Measurements from ENCODE around the gene BAK1. TPM values are rescaled to one million over a fixed set of nuclear protein-coding genes. Genes with fewer than 3 reads are reported as not detected.
"Not testable (repeated sequence)": the region's sequence is repeated elsewhere in the genome, so short reads cannot be mapped to it uniquely, and the experiment has no call there.

BAK1 gene
- total RNA-seq, 1 experiment from 2014 or later: 23.1 TPM

DNA sequence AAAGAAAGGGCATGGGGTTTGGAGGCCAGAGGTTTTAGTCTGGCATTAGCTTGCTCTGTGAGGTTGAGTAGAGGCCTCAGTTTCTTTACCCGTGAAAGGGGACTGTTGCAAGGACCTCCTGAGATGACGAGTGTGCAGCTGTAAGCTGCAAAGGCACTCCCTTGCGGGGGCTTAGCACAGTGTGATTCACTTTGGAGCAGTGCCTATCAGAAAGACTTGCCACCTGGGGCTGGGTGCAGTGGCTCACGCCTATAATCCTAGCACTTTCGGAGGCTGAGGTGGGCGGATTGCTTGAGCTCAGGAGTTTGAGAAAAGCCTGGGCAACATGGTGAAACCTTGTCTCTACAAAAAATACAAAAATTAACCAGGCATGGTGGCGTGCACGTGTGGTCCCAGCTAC, 7.5 kb upstream of the BAK1 start:
- DNase-seq (ENCODE audit: low spot score): peak; percentile 64

DNA sequence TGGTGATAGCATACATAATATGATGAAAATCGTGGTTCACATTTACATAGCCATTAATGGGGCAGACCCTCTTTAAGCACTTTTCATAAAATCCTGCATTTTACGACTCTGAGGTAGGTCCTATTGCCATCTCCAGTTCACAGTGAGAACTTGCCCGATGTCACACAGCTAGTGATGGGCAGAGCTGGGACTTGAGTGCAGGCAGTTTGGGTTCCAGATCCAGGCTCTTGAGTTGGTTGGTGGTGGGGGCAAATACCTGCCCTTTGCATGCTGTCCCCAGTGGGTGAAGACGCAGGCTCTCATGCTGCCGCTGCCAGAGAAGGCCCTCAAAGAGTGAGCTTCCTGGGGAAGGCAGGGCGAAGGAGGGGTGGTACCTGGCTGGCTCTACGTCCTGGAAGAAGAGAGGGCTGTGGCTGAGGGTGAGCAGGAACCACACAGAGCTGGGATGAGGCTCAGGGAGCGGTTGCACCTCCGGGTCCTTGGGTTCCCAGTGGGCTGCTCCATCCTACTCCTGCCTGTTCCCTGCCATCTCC, 6.1 kb upstream of the BAK1 start:
- DNase-seq (ENCODE audit: low spot score): no peak

- DNase-seq (ENCODE audit: low spot score): peak; percentile 73
These were observed 5.5 kb upstream of the BAK1 start for GRCh38 chr6:33585403-33586107.

GRCh38 chr6:33584700-33585402, 4.8 kb upstream of the BAK1 start:
- no peak for DNase-seq (ENCODE audit: low spot score)

DNA sequence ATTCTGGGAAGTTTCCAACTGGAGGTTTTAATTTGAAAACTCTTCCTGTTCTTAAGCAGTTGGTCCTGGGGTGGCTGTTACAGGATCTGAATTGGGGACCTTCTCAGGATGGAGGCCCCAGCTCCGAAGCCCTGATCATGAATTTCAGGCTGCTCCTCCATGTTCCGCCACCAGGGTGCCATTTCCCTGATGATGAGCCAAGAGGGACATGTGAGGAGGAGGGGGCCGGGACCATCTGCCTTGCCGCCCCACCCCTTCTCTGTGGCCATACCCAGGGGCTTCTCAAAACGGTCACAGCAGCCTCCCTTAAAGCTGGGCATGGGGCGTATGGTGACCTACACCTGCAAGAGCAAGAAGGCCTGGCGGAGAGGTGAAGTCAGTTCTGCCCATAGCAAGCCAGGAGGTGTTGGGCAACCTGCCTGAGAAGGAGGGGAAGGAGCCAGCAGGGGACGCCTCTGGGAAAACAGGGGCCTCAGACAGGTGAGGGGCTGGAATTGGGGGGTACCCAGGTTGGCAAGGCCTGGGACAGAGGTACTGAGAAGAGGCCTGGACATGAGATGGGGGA, 3.6 kb upstream of the BAK1 start:
- no peak for DNase-seq (ENCODE audit: low spot score)

DNA sequence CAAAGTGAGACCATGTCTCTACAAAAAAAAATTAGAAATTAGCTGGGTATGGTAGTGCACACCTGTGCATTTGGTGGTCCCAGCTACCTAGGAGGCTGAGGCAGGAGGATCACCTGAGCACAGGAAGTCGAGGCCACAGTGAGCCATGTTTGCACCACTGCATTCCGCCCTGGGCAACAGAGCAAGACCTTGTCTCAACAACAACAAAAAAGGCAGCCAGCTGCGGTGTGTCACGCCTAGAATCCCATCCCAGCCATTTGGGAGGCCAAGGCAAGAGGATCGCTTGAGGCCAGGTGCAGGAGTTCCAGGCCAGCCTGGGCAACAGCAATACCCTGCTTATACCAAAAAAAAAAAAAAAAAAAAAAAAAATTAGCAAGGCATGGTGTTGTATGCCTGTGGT, 1.1 kb upstream of the BAK1 start:
- no peak for DNase-seq (ENCODE audit: low spot score)

- DNase-seq (ENCODE audit: low spot score): no peak
These were observed 1.5 kb downstream of the BAK1 start for GRCh38 chr6:33578588-33579011.

DNA sequence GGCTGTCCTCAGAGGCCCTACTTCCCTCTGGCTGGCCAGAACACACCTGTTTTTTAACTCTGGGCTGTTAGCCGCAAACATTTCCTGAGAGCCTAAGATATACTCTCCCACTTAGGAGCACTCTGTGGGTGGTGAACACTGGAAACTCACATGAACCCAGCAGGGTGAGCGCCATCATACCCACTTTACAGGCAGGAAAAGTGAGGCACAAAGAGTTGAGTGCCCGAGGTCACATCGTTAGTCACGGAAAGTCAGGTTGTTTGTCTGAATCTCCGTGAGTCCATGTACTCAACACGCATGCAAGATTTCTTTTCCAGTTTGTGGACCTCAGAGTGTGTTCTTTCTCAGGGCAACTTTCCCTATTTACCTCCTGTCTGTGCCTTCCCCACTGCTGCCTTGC, 1.9 kb downstream of the BAK1 start:
- no peak for DNase-seq (ENCODE audit: low spot score)

DNA sequence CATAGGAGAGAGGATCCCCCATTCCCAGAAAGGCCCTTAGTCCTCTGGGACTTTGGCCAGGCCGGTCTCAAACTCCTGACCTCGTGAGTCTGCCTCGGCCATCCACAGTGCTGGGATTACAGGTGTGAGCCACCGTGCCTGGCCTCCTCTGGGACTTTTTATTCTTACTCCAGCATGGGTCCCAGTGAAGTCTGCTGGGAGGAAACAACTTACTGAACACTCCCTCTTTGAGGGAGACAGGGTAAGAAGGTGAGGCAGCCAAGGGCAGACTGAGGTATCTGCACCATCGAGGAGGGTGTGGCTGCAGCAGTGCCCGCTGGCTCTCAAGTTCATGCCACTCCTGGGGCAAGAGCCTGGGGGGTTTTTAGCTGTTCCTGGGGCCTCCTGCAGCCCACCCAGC, 2.4 kb downstream of the BAK1 start:
- DNase-seq (ENCODE audit: low spot score): no peak

GRCh38 chr6:33577106-33577535, 3.0 kb downstream of the BAK1 start:
- peak; percentile 33 for DNase-seq (ENCODE audit: low spot score)

GRCh38 chr6:33576668-33577067, 3.4 kb downstream of the BAK1 start:
- no peak for DNase-seq (ENCODE audit: low spot score)

DNA sequence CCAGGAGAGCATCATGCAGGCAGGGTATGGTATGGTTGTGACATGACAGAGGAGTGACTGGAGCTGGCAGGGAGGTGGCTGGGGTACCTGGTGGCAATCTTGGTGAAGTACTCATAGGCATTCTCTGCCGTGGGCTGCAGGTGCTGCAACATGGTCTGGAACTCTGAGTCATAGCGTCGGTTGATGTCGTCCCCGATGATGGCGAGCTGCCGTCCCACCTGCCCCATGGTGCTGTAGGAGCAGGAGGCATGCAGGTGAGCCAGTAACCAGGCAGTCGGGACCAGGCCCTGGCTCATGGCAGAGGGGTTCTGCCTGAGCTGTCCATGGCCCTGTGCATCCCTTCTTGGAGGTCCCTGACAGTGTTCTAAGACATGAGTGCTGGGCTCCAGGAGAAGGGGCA, 4.9 kb downstream of the BAK1 start:
- DNase-seq (ENCODE audit: low spot score): no peak

DNA sequence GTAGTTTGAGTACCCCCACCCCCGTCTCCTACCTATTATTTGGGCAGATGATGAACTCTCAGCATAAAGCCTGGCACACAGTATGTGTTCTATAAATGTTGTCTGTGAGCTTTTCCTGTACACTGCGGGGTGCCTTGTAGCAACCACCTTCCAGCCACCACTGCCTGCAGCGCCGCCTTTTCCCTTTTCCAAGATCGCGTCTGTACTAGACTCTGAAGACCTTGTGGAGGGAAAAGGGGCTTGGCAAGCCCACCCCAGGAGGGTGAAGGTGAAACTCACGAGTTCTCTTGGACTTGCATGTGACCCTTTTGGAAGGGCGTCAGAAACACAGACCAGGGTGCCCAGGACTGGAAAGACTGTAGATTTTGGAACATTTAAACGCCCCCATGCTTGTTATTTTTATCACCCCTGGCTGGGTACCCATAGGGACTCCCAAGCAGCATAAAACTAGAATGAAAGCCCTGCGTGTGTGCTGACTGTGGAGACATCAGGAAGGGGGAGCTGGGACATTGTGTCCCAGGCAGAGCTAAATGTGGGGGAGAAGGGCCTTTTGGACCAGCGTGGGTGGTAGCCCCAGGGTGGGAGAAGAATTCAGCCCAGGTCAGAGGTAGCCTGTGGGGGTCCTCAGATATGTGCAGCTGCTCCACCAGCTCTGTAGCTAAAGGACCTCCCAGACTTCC, 8.3 kb downstream of the BAK1 start:
- no peak for DNase-seq (ENCODE audit: low spot score)

GRCh38 chr6:33570806-33571636, 9.1 kb downstream of the BAK1 start:
- peak; percentile 52 for DNase-seq (ENCODE audit: low spot score)

GRCh38 chr6:33568826-33569570, 11.1 kb downstream of the BAK1 start:
- DNase-seq (ENCODE audit: low spot score): no peak

DNA sequence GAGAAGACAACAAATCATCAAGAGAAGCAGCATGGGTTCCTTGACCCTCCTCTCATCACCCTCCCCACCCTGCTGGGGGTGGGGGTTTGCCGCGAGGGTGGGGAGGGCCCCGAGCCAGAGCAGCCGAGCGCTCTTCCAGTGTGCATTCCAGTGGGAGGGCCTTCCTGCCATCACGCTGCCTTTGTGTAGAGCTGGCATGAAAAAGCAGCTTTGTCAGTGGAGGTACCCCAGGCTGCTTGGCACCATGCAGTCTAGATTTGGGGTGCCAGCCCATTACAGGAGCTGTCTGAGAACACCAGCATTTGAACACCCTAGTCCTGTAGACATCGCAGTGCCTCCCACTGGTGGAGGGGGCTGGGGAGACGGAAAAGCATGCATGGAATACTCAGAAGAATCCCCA, 12.2 kb downstream of the BAK1 start:
- DNase-seq (ENCODE audit: low spot score): no peak

- DNase-seq (ENCODE audit: low spot score): peak; percentile 24
These were observed 13.6 kb downstream of the BAK1 start for GRCh38 chr6:33566182-33567084.

DNA sequence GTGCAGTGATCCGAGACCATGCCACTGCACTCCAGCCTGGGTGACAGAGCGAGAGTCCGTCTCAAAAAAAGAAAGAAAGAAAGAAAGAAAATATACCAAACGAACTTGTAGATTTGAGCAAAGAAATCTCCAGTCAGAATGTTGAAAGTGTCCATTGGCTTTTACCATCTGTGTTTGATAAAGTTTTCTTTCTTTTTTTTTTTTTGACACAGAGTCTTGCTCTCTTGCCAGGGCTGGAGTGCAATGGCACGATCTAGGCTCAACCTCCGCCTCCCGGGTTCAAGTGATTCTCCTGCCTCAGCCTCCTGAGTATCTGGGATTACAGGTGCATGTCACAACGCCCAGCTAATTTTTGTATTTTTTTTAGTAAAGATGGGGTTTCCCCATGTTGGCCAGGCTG, 21.3 kb downstream of the BAK1 start:
- DNase-seq (ENCODE audit: low spot score): no peak

DNA sequence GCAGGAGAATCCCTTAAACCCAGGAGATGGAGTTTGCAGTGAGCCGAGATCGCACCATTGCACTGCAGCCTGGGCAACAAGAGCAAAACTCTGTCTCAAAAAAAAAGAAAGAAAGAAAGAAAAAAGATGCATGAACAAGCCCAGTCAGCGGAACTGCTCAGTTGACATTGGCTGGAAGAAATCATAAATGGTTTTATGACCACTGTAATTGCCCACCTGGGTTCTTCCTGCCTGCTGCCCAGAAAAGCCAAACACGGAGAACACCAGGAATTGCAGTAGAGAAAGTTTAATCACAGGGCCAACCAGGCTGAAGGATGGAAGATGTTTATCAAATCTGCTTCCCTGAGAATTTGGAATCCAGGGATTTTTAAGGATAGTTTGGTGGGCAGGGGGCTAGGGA, 22.7 kb downstream of the BAK1 start:
- DNase-seq (ENCODE audit: low spot score): no peak

DNA sequence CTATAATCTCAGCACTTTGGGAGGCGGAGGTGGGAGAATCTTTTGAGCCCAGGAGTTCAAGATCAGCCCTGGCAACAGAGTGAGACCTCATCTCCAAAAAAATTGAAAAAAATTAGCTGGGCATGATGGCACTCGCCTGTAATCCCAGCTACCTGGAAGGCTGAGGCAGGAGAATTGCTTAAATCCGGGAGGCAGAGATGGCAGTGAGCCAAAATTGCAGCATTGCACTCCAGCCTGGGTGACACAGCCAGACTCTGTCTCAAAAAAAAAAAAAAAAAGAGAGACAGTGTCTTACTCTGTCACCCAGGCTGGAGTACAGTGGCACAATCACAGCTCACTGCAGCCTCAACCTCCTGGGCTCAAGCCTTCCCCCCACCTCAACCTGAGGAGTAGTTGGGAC, 27.2 kb downstream of the BAK1 start:
- not testable (repeated sequence) for DNase-seq (ENCODE audit: low spot score)

All from A172 (cell line).